ENCODE data around the gene OPN1MW2.
"Not testable (repeated sequence)": the region's sequence is repeated elsewhere in the genome, so short reads cannot be mapped to it uniquely, and the experiment has no call there.

The OPN1MW2 gene
- 0 reads per million in 3 experiments for total RNA-seq

- not testable (repeated sequence) for DNase-seq
These were observed at the start of gene OPN1MW2 for GRCh38 chrX:154219456-154219855. Gene OPN1MW2, plus strand, starts transcription at chrX:154219756. Its CDS starts 60 bp downstream, at chrX:154219816.

- DNase-seq, result not testable (repeated sequence)
These were observed 47.0 kb upstream of the OPN1MW2 start for GRCh38 chrX:154172535-154172943.

GRCh38 chrX:154174356-154174755, 45.2 kb upstream of the OPN1MW2 start:
- not testable (repeated sequence) for DNase-seq

DNA sequence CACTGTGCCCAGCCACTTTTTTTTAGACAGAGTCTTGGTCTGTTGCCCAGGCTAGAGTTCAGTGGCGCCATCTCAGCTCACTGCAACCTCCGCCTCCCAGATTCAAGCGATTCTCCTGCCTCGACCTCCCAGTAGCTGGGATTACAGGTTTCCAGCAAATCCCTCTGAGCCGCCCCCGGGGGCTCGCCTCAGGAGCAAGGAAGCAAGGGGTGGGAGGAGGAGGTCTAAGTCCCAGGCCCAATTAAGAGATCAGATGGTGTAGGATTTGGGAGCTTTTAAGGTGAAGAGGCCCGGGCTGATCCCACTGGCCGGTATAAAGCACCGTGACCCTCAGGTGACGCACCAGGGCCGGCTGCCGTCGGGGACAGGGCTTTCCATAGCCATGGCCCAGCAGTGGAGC, 37.3 kb upstream of the OPN1MW2 start, which contains the start of gene OPN1MW:
OPN1MW (plus strand) TSS at position 301 of the 400 bp plus-strand sequence; CDS start at position 383, 82 bp downstream.
- not testable (repeated sequence) for DNase-seq

GRCh38 chrX:154183794-154184193, 35.8 kb upstream of the OPN1MW2 start:
- not testable (repeated sequence) for DNase-seq

- not testable (repeated sequence) for DNase-seq
These were observed 26.7 kb upstream of the OPN1MW2 start for GRCh38 chrX:154192846-154193245.

DNA sequence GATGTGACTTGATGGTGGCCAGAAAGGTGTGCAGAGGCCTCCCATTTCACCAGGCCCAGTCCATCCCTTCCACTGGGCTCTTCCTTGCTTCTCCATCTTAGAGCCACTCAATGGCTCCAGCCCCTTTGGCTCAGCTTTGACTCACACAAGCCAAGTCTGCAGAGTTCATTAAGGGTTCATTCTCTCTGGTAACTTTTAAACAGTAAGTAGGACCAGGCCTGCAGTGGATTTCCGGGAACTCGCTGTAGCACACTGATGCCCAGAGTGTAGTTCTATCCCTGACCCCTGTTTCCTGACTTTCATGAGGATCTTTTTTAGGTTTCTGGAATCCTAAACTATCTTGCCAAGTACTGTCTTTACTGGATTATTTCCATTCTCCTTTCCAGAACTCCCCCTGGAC, 25.2 kb upstream of the OPN1MW2 start:
- DNase-seq, result not testable (repeated sequence)

DNA sequence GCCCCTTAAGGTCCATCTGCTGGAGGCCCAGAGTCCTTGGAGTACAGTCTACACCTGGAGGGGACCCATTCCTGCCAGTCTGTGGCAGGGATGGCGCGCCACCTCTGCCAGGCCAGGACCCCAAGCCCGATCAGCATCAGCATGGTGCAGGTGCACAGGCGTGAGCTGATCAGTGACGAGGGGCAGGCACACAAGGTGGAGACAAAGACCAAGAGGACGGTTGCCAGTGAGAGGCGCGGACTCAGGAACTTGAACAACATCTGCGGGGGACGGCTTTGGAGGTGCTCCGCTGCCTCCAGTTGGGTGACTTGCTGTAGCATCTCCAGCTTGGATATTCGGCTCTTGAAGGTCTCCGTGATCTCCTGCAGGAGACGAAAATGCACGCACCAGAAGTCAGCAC, 23.1 kb upstream of the OPN1MW2 start:
- DNase-seq, result not testable (repeated sequence)

GRCh38 chrX:154209670-154210418, 9.7 kb upstream of the OPN1MW2 start:
- DNase-seq, result not testable (repeated sequence)

GRCh38 chrX:154211057-154211456, 8.5 kb upstream of the OPN1MW2 start:
- DNase-seq, result not testable (repeated sequence)

DNA sequence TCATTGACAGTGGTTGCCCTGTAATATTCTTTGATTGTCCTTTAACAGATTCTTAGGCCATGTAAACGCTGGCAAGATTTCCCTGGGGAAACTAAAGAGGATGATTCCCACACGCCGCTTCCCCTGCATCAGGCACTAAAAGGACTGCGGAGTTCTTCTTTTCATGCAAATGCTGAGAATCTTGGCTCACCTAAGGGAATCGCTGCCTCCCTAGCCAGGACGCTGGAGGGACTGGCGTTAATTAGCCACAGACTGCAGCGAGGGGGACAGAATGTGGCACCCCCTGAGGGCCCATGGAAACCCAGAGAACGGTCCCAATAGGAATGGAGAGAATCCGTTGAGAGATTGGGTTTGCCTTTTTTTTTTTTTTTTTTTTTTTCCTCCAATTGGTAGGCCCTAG, 8.1 kb upstream of the OPN1MW2 start:
- DNase-seq, result not testable (repeated sequence)

- DNase-seq, result not testable (repeated sequence)
These were observed 5.7 kb downstream of the OPN1MW2 start for GRCh38 chrX:154225292-154225691.

- not testable (repeated sequence) for DNase-seq
These were observed 7.2 kb downstream of the OPN1MW2 start for GRCh38 chrX:154226706-154227105.

- DNase-seq, result not testable (repeated sequence)
These were observed 11.9 kb downstream of the OPN1MW2 start for GRCh38 chrX:154231443-154231842.

GRCh38 chrX:154233620-154234019, 14.1 kb downstream of the OPN1MW2 start:
- DNase-seq, result not testable (repeated sequence)

GRCh38 chrX:154238939-154239559, 19.5 kb downstream of the OPN1MW2 start:
- not testable (repeated sequence) for DNase-seq

- not testable (repeated sequence) for DNase-seq
These were observed 20.5 kb downstream of the OPN1MW2 start for GRCh38 chrX:154239982-154240503.

- peak; percentile 78 for DNase-seq
These were observed 28.0 kb downstream of the OPN1MW2 start for GRCh38 chrX:154247377-154248045.

- not testable (repeated sequence) for DNase-seq
These were observed 28.5 kb downstream of the OPN1MW2 start for GRCh38 chrX:154248076-154248475.

- not testable (repeated sequence) for DNase-seq
These were observed 37.7 kb downstream of the OPN1MW2 start, which contains the start of gene OPN1MW3 for GRCh38 chrX:154257282-154257681. Gene OPN1MW3, plus strand, starts transcription at chrX:154257582. Its CDS starts 38 bp downstream, at chrX:154257620.

DNA sequence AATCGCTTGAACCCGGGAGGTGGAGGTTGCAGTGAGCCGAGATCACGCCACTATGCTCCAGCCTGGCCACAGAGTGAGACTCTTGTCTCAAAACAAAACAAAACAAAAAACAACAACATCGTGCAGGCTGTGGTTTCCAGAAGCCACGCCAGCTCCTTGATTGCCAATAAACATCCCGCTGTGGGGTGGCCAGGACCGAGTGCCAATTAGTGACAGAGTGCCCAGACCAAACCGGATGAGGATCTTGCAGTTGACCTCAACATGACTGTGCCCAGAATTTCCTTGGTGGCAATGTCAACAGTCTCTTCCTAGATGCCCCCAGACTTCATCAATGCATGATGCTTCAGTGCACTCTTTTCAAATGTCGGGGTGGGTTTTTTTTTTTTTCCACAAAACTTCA, 39.2 kb downstream of the OPN1MW2 start:
- DNase-seq, result not testable (repeated sequence)

GRCh38 chrX:154263072-154263471, 43.5 kb downstream of the OPN1MW2 start:
- DNase-seq, result not testable (repeated sequence)

DNA sequence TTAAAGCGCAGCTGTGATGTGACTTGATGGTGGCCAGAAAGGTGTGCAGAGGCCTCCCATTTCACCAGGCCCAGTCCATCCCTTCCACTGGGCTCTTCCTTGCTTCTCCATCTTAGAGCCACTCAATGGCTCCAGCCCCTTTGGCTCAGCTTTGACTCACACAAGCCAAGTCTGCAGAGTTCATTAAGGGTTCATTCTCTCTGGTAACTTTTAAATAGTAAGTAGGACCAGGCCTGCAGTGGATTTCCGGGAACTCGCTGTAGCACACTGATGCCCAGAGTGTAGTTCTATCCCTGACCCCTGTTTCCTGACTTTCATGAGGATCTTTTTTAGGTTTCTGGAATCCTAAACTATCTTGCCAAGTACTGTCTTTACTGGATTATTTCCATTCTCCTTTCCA, 49.7 kb downstream of the OPN1MW2 start:
- DNase-seq, result not testable (repeated sequence)
